HG03442 (cell line): ENCODE measurements around the gene SELENOW.
"Not testable (repeated sequence)": the region's sequence is repeated elsewhere in the genome, so short reads cannot be mapped to it uniquely, and the experiment has no call there.

Experiments
- ATAC-seq: cut with Tn5 transposase; IDR thresholded peaks from one replicate; pipeline ENCODE4 v1.9.1; 2021; ENCODE audit warnings: mild to moderate bottlenecking, moderate library complexity; ENCODE audit not compliant: unreplicated experiment

Gene SELENOW

DNA sequence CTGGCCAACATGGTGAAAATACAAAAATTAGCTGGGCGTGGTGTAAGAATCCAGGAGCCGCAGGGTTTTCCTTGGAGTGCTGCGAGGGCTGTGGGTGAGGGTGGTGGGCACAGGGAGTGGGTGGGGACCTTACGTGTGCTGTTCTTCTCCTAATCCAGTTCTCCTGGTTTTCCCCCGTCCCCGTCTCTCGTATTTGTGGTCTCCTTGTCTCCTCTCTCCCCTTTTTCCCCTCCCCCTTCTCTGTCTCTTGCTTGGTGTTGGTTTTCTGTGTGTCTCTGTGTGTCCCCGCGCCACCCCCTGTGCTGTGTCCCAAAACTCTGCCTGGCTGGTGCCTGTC is 1.7 kb downstream of the SELENOW start:
- ATAC-seq: no peak

- no peak for ATAC-seq
Measured at GRCh38 chr19:47781590-47782262, 3.2 kb downstream of the SELENOW start.

DNA sequence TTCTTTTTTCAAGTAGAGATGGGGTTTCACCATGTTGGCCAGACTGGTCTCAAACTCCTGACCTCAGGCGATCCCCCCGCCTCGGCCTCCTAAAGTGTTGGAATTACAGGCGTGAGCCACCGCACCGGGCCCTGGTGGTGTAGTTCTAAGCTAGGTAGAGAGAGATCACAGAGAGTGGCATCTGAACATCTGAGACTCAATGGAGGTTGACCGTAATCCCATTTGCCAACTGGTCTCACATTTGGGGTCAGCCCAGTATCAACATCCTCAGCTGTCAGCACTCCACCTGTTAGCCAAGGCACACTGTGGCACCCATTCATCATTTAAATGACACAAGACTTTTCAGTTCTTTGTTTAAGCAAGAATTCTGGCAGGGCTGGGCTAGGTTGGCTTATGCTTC is 8.1 kb downstream of the SELENOW start:
- ATAC-seq: no peak

GRCh38 chr19:47787307-47787706 is 8.8 kb downstream of the SELENOW start:
- ATAC-seq: not testable (repeated sequence)

DNA sequence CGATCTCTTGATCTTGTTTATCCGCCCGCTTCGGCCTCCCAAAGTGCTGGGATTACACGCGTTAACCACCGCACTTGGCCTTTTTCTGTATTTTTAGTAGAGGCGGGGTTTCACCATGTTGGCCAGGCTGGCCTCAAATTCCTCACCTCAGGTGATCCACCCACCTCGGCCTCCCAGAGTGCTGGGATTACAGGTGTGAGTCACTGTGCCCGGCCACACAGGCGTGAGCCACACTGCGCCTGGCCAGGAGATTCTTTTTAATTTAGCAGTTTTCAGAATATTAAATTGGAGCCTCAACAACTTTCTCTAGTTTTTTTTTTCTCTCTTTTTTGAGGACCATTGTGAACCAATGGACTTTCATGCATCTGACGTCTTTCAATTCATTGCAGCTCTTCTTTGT is 11.3 kb downstream of the SELENOW start:
- not testable (repeated sequence) for ATAC-seq

- ATAC-seq: no peak
Measured at GRCh38 chr19:47790398-47790814, 11.9 kb downstream of the SELENOW start.

DNA sequence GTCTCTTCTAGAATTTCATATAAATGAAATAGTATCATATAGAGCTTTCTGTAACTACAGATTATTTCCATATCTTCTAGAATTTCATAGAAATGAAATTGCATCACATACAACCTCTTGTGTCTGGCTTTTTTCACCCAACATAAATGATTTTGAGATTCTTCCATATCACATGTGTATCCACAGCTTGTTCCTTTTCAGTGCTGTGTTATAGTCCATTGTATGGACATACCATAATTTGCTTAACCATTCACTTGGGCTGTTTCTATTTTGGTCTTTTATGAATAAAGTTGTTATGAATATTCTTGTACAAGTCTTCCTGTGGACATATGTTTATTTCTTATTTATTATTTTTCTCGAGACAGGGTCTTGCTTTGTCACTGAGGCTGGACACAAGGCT is 14.1 kb downstream of the SELENOW start:
- ATAC-seq: no peak

GRCh38 chr19:47794526-47794925 is 16.0 kb downstream of the SELENOW start:
- no peak for ATAC-seq

DNA sequence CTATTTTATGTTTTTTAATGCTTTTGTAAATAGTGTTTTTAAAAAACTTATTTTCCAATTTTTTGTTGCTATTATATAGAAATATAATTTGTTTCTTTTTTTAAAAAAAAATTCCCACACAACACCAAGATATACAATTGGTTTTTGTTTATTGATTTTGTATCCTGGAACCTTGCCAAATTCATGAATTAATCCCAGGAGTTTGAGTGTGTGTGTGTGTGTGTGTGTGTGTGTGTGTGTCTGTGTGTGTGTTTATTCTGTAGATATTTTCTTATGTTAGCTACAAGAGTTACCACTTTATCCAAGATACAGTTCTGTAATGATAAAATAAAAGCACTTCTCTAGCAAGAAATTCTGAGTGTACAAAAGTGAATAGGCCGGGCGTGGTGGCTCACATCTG is 18.3 kb downstream of the SELENOW start:
- ATAC-seq: no peak

DNA sequence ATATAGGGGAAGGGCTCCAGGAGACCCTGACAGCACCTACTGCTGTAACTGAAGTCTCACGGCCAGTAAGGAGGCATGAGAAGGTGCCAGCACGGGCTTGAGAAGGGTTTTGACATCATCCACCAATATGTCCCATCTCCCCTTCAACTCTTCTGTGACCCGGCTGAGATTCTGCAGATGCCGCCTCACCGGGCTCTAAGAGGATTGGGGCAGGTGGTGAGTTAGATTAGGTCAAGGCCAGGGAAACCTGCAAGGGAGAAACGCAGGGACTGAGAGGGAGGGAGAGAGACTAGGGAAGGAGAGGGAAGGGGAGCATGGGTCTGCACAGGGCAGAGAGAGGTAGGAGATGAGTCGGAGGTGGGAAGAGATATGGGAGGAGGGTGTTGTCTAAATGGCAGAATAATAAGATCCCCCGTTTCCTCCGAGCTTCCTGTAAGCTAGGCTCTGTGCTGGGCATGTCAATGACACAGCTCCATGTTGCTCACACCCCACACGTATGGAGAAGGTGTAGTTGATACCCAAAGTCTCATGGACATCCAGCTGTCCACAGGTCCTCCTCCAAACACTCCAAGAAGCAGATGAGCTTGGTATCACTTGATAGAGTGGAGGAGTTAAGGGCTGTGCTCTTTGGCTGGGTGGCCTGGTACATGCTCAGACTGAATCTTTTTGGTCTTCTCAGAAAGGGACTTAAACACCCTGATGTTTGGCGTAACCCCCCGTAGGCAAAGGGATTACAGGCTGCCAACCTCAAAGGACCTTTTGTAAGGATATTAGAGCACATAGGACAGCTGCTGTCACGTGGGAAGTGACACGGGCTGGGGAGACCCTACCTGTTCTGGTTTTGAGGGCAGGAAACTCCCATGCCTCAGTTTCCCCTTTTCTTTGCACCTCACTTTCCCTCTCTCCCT is 19.7 kb downstream of the SELENOW start:
- no peak for ATAC-seq

DNA sequence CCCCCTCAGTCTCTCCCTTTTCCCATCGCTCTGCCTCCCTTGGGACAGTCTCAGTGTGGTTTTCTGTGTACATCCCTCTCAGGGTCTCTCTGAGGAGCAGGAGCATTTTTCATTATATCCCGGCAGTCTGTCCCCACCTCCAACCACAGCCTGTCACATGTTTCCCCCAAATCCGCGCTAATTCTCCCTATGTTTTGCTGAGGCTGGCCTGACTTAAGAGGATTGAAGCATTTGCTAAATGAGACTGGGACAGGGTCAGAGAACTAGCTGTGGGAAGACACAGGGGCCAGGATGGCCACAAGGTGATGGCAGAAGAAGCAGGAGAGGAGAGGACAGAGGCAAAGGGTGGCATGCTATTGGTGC is 20.4 kb downstream of the SELENOW start:
- ATAC-seq: no peak

GRCh38 chr19:47801270-47801669 is 22.8 kb downstream of the SELENOW start:
- no peak for ATAC-seq

GRCh38 chr19:47802521-47803043 is 24.1 kb downstream of the SELENOW start:
- ATAC-seq: no peak

DNA sequence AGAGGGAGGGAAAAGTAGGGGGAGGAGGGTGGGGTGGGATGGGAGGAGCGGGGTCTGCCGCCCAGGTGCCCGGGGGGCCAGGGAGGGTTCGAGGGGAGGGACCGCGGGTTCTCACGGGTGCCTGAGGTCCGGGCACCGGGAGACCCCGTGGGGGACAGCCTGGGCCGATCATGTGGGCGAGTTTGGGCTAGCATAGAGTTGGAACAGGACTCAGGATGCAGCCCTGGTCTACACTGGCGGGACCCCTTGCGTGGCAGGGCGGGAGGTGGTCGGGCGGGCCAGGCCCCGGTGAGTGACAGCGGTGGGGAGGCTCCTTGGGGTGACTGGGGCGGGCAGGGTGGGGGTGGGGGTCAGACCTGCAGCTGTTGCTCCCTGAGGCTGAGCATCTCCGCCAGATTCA is 24.6 kb downstream of the SELENOW start:
- ATAC-seq: not testable (repeated sequence)

DNA sequence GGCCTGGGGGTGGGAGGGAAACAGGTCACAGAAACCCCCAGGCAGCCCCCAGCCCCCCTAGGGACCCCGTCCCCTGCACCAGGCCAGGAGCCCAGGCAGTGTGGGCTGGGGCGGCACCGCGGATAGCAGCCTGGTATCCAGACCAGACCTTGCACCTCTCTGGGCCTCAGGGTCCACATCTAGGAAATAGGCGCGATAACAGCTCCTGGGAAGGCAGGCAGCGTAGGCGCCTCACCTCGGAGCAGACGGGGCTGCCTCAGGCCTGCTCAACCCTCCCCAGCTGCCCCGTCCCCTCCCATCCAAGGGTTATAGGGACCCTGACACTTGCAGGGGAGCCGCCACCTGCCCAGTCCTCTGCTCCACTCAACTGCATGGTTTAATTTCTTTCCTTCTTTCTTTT is 25.2 kb downstream of the SELENOW start:
- not testable (repeated sequence) for ATAC-seq

DNA sequence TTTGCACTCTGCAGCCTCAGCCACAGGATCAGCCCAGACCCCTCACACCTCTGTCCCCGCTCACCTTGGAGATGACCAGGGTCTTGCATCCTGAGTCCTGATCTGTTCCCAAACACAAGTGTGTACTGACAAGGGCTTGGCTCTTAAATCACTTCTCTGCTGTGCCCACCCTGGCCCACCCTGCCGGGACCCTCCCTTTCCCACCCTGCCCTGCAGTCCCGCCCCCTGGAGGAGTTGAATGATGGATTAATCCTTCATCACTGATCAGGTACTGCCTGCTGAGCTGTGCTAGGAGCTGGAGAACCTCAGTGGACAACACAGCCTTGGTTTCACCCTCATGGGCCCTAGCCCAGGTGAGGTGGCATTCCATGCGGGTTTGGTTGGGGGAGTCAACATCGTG is 25.9 kb downstream of the SELENOW start, which contains the start of gene TPRX1:
Gene TPRX1 (minus strand): TSS at position 101 of the 400 bp plus-strand sequence. CDS start 12 bp downstream, at position 89.
- not testable (repeated sequence) for ATAC-seq

GRCh38 chr19:47805313-47805712 is 26.8 kb downstream of the SELENOW start:
- ATAC-seq: no peak

DNA sequence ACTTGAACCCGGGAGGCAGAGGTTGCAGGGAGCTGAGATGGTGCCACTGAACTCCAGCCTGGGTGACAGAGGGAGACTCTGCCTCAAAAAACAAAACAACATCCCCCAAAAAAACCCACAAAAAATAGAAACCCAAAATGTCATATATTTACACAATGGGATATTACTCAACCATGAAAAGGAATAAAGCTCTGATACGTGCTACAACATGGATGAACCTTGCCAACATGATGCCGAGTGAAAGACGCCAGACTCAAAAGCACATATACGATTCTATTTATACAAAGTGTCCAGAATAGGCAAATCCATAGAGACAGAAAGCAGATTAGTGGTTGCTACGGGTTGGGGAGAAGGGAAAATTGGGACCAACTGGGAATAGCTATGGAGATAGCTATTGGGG is 27.9 kb downstream of the SELENOW start:
- no peak for ATAC-seq

- ATAC-seq: no peak
Measured at GRCh38 chr19:47813304-47813994, 34.9 kb downstream of the SELENOW start.

GRCh38 chr19:47813995-47814328 is 35.5 kb downstream of the SELENOW start:
- no peak for ATAC-seq

DNA sequence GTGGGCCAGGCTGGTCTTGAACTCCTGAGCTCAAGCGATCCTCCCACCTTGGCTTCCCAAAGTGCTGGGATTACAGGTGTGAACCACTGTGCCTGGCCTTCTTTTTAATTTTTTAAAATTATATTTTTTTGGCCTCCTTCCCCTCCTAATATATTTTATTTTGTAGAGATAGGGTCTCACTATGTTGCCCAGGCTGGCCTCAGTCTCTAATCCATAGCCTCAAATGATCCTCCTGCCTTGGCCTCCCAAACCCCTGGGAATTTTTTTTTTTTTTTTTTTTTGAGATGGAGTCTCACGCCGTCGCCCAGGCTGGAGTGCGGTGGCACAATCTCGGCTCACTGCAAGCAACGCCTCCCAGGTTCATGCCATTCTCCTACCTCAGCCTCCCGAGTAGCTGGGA is 37.8 kb downstream of the SELENOW start:
- not testable (repeated sequence) for ATAC-seq
